Fibroblast of skin of scalp (primary cell): ENCODE measurements around the gene ENPEP.
"Not testable (repeated sequence)": the region's sequence is repeated elsewhere in the genome, so short reads cannot be mapped to it uniquely, and the experiment has no call there.

Source experiments
- DNase-seq: peaks from one replicate; pipeline ENCODE4 v3.0.0-alpha.2; 2013

Gene ENPEP

GRCh38 chr4:110518889-110519490 is 43.0 kb downstream of the ENPEP start:
- DNase-seq: peak; percentile 24

GRCh38 chr4:110520886-110521285 is 44.9 kb downstream of the ENPEP start:
- DNase-seq: no peak

GRCh38 chr4:110526589-110526988 is 50.6 kb downstream of the ENPEP start:
- no peak for DNase-seq

GRCh38 chr4:110527156-110527555 is 51.2 kb downstream of the ENPEP start:
- DNase-seq: no peak

- DNase-seq: no peak
Observed at GRCh38 chr4:110532901-110533589, 57.1 kb downstream of the ENPEP start.

GRCh38 chr4:110533590-110533910 is 57.6 kb downstream of the ENPEP start:
- no peak for DNase-seq

GRCh38 chr4:110533940-110534339 is 58.0 kb downstream of the ENPEP start:
- peak; percentile 95 for DNase-seq

GRCh38 chr4:110540581-110540980 is 64.6 kb downstream of the ENPEP start:
- DNase-seq: no peak

GRCh38 chr4:110540982-110541451 is 65.1 kb downstream of the ENPEP start:
- peak; percentile 56 for DNase-seq

- DNase-seq: peak; percentile 7
Observed at GRCh38 chr4:110543577-110543976, 67.6 kb downstream of the ENPEP start.

GRCh38 chr4:110544594-110544993 is 68.6 kb downstream of the ENPEP start:
- no peak for DNase-seq

- DNase-seq: peak; percentile 28
Observed at GRCh38 chr4:110550260-110550659, 74.3 kb downstream of the ENPEP start.

- no peak for DNase-seq
Observed at GRCh38 chr4:110553197-110553596, 77.2 kb downstream of the ENPEP start.

GRCh38 chr4:110567214-110567613 is 91.3 kb downstream of the ENPEP start:
- no peak for DNase-seq

- DNase-seq: not testable (repeated sequence)
Observed at GRCh38 chr4:110576696-110577095, 100.7 kb downstream of the ENPEP start.

GRCh38 chr4:110586131-110586850 is 110.3 kb downstream of the ENPEP start:
- peak; percentile 75 for DNase-seq

GRCh38 chr4:110587666-110588285 is 111.8 kb downstream of the ENPEP start:
- DNase-seq: no peak

- DNase-seq: peak; percentile 23
Observed at GRCh38 chr4:110589297-110589696, 113.3 kb downstream of the ENPEP start.

GRCh38 chr4:110595583-110595982 is 119.6 kb downstream of the ENPEP start:
- no peak for DNase-seq

GRCh38 chr4:110596431-110596830 is 120.5 kb downstream of the ENPEP start:
- DNase-seq: no peak

- DNase-seq: no peak
Observed at GRCh38 chr4:110597582-110597981, 121.6 kb downstream of the ENPEP start.

GRCh38 chr4:110602061-110602460 is 126.1 kb downstream of the ENPEP start:
- no peak for DNase-seq

- DNase-seq: no peak
Observed at GRCh38 chr4:110605077-110605476, 129.1 kb downstream of the ENPEP start.
